Measurements from ENCODE around the gene EXOSC6. TPM values are rescaled to one million over a fixed set of nuclear protein-coding genes. Genes with fewer than 3 reads are reported as not detected.
A peak's percentile ranks its signal among the peaks of the same experiment; 100 is the strongest.

EXOSC6 gene
- total RNA-seq, 1 experiment from 2014 or later, result 41.6 TPM

- Histone ChIP-seq H3K79me1 (ENCODE audit: insufficient read depth, low read depth, low read length, poor library complexity, severe bottlenecking) (no peaks in the 10 kb centered on the region), H3K23me2 (ENCODE audit: insufficient read length, low read depth, low read length, poor library complexity, severe bottlenecking) (no peaks in the 10 kb centered on the region), H3K4ac (ENCODE audit: low read depth, low read length) (no peak overlapping the region), H3T11ph (ENCODE audit: low read length) (no peak overlapping the region), H3K9me3 (ENCODE audit: control insufficient read depth, low read depth, low read length) (no peaks in the 10 kb centered on the region), H2BK12ac (ENCODE audit: insufficient read length, low read depth, low read length) (no peak overlapping the region), H2BK15ac (ENCODE audit: low read depth, low read length) (no peak overlapping the region), H3K56ac (ENCODE audit: insufficient read length, low read depth, low read length) (no peak overlapping the region), H4K8ac (replicated peaks; ENCODE audit: insufficient read length, low read depth, low read length) (no peak overlapping the region), H3K27me3 (ENCODE audit: insufficient read depth, low read length) (no peaks in the 10 kb centered on the region), H3K18ac (ENCODE audit: insufficient read length, low read depth, low read length) (no peak overlapping the region), H2BK5ac (ENCODE audit: insufficient read length, low read length) (no peak overlapping the region), H3K14ac (ENCODE audit: insufficient read depth, low read length) (no peak overlapping the region), H2BK20ac (ENCODE audit: low read depth, low read length, poor library complexity, severe bottlenecking) (no peak overlapping the region), H4K91ac (ENCODE audit: insufficient read length, low read depth, low read length) (no peak overlapping the region), H3K27ac (ENCODE audit: insufficient read length, low read depth, low read length) (no peak overlapping the region), H4K5ac (ENCODE audit: insufficient read length, low read depth, low read length) (no peak overlapping the region), H3K4me2 (ENCODE audit: insufficient read depth, insufficient read length, low read length) (no peak overlapping the region), H3K79me2 (ENCODE audit: insufficient read depth, low read length) (no peaks in the 10 kb centered on the region), H3K23ac (ENCODE audit: insufficient read length, low read depth, low read length) (no peak overlapping the region), H3K4me1 (ENCODE audit: insufficient read depth, low read length) (no peaks in the 10 kb centered on the region), H2AFZ (ENCODE audit: low read length) (no peak overlapping the region), H3K9ac (ENCODE audit: extremely low read depth, insufficient read length, low read length) (no peak overlapping the region), H2BK120ac (ENCODE audit: low read depth, low read length, poor library complexity, severe bottlenecking) (no peak overlapping the region), H2AK5ac (ENCODE audit: insufficient read length, low read length) (no peak overlapping the region), H4K20me1 (ENCODE audit: control insufficient read depth, insufficient read depth, insufficient read length) (no peaks in the 10 kb centered on the region)
- H3K27me3 Mint-ChIP-seq (ENCODE audit: low read depth), result peaks cover 1% of the 10 kb centered on the region; the same call in 1 of the 2 replicates
- peaks cover 2 to 3% of the 10 kb centered on the region in 2 experiments; a peak in 1 of 4 replicates for H3K4me1 Mint-ChIP-seq
- peaks cover 59 to 90% (median 80%) of the 10 kb centered on the region in 3 experiments for H3K36me3 Mint-ChIP-seq (ENCODE audit: insufficient read depth in 1 of 3, low read depth in 3 of 3)
- H3K27ac Mint-ChIP-seq, result peak overlapping the region in 1 of 3 experiments; percentile 74; a peak in 2 of 7 replicates
- H3K9me3 Mint-ChIP-seq, result no peaks in the 10 kb centered on the region
- no peak for DNase-seq
- WGBS (ENCODE audit: extremely low coverage, insufficient read length, low lambda C conversion rate), result no CpG with 5 or more reads among the region's 9 CpGs
- TF ChIP-seq CTCF (conservative IDR thresholded peaks at IDR 0.05), result no peak
- no peak overlapping the region for H3K4me3 Mint-ChIP-seq
Measured at GRCh38 chr16:70255574-70255973, 3.8 kb upstream of the EXOSC6 start.
